H1 (cell line): ENCODE results near the gene ASCC3. TPM values are rescaled to one million over a fixed set of nuclear protein-coding genes. Genes with fewer than 3 reads are reported as not detected.

ENCODE experiments used
- CTCF ChIA-PET: fragments of 300-600 bp; sonication (Branson Sonifier 250); formaldehyde crosslinking; loops from one replicate; lab custom pipeline; 2021; ENCODE audit not compliant: partially characterized antibody; lab: Charles Lee
- POLR2A ChIA-PET: fragments of 300-600 bp; sonication (Branson Sonifier 250); formaldehyde crosslinking; loops from one replicate; lab custom pipeline; 2021; ENCODE audit warnings: inconsistent platforms; ENCODE audit not compliant: partially characterized antibody; lab: Charles Lee
- DNase-seq, 2 experiments: peaks; one replicate each; pipeline versions ENCODE4 v3.0.0 to v3.0.0-alpha.2; 2010 to 2022; ENCODE audit warnings: low spot score in 2 of 2, low read depth in 1 of 2, mixed read lengths in 1 of 2
- FAIRE-seq: peaks from 2 replicates; lab custom pipeline; 2011; peaks lifted over from hg19 to GRCh38; lab: Jason Lieb, UNC
- H2AFZ ChIP-seq: 2 replicates; pipeline ENCODE4 v1.8.1; 2012; ENCODE audit warnings: low read length, inconsistent platforms
- H2AK5ac ChIP-seq: 2 replicates; pipeline ENCODE4 v1.6.1; 2013; ENCODE audit warnings: low read depth, low read length
- H2BK120ac ChIP-seq: replicated peaks from 2 replicates; pipeline ENCODE3; 2013; ENCODE audit warnings: low read depth, low read length, inconsistent platforms
- H2BK12ac ChIP-seq: 2 replicates; pipeline ENCODE4 v1.6.1; 2013; ENCODE audit warnings: low read depth, low read length
- H2BK15ac ChIP-seq: 2 replicates; pipeline ENCODE4 v1.6.1; 2013; ENCODE audit warnings: low read length
- H2BK20ac ChIP-seq: 2 replicates; pipeline ENCODE4 v1.6.1; 2013; ENCODE audit warnings: low read length
- H2BK5ac ChIP-seq: 2 replicates; pipeline ENCODE4 v1.6.1; 2013; ENCODE audit warnings: low read depth, low read length
- H3K14ac ChIP-seq: 2 replicates; pipeline ENCODE4 v1.6.1; 2013; ENCODE audit warnings: inconsistent platforms; ENCODE audit not compliant: insufficient read length
- H3K18ac ChIP-seq: 2 replicates; pipeline ENCODE4 v1.6.1; 2013; ENCODE audit warnings: low read length; ENCODE audit errors: extremely low read depth
- H3K23ac ChIP-seq: 2 replicates; pipeline ENCODE4 v1.6.1; 2013; ENCODE audit warnings: inconsistent platforms; ENCODE audit not compliant: insufficient read length
- H3K23me2 ChIP-seq: 2 replicates; pipeline ENCODE4 v1.6.1; 2013; ENCODE audit warnings: low read depth, low read length
- H3K27ac ChIP-seq: 2 replicates; pipeline ENCODE4 v1.6.1; 2011; ENCODE audit warnings: low read depth, low read length, inconsistent platforms
- H3K27me3 ChIP-seq, 4 experiments: replicated peaks in 1 of 4; 1 replicate in 1 of 4; 2 replicates in 3 of 4; pipeline versions ENCODE4 v1.6.1 to v1.8.1; 2011 to 2013; ENCODE audit warnings: low read length in 3 of 4, mild to moderate bottlenecking in 3 of 4, inconsistent platforms in 2 of 4, mixed read lengths in 2 of 4, moderate library complexity in 1 of 4; ENCODE audit not compliant: control insufficient read depth in 3 of 4, insufficient read depth in 3 of 4; ENCODE audit errors: extremely low read depth in 1 of 4
- H3K36me3 ChIP-seq, 4 experiments: 2 replicates each; pipeline versions ENCODE4 v1.6.1 to v1.8.1; 2011 to 2013; ENCODE audit warnings: mild to moderate bottlenecking in 4 of 4, low read length in 3 of 4, moderate library complexity in 2 of 4, control low read depth in 1 of 4, inconsistent platforms in 1 of 4; ENCODE audit not compliant: insufficient read depth in 4 of 4, control insufficient read depth in 2 of 4
- H3K4ac ChIP-seq: replicated peaks from 2 replicates; pipeline ENCODE3; 2013; ENCODE audit warnings: low read length, low read depth, mixed read lengths, inconsistent platforms; ENCODE audit not compliant: insufficient read length
- H3K4me1 ChIP-seq, 4 experiments: replicated peaks in 1 of 4; 1 replicate in 1 of 4; 2 replicates in 3 of 4; pipeline versions ENCODE4 v1.6.1 to v1.8.1; 2011 to 2013; ENCODE audit warnings: low read length in 3 of 4, inconsistent platforms in 2 of 4, mixed read lengths in 1 of 4; ENCODE audit not compliant: insufficient read depth in 4 of 4, control insufficient read depth in 3 of 4
- H3K4me2 ChIP-seq, 2 experiments: 2 replicates each; pipeline versions ENCODE4 v1.6.1 to v1.8.1; 2011 to 2013; ENCODE audit warnings: low read depth in 2 of 2, low read length in 2 of 2, control low read depth in 1 of 2, inconsistent platforms in 1 of 2, mild to moderate bottlenecking in 1 of 2; ENCODE audit not compliant: insufficient read depth in 1 of 2
- H3K4me3 ChIP-seq, 4 experiments: fragments of 200-600, 300-600 bp in 1 of 4; sonication (generic), shearing (Covaris generic), sonication (Bioruptor Twin) in 1 of 4; 2 replicates each; pipeline versions ENCODE4 v1.5.1 to v1.8.1; 2011 to 2016; ENCODE audit warnings: low read length in 4 of 4, low read depth in 3 of 4, control low read depth in 2 of 4, inconsistent platforms in 2 of 4, mild to moderate bottlenecking in 2 of 4, mixed read lengths in 1 of 4, moderate library complexity in 1 of 4; ENCODE audit not compliant: insufficient read depth in 2 of 4; ENCODE audit errors: extremely low read depth in 1 of 4
- H3K56ac ChIP-seq: replicated peaks from 2 replicates; pipeline ENCODE3; 2013; ENCODE audit warnings: low read depth, mild to moderate bottlenecking, mixed read lengths, low read length, inconsistent platforms; ENCODE audit not compliant: insufficient read length
- H3K79me1 ChIP-seq: 2 replicates; pipeline ENCODE4 v1.6.1; 2013; ENCODE audit warnings: low read depth, low read length, control low read depth
- H3K79me2 ChIP-seq, 2 experiments: 2 replicates each; pipeline versions ENCODE4 v1.6.1 to v1.8.1; 2012 to 2013; ENCODE audit warnings: low read length in 2 of 2, mild to moderate bottlenecking in 2 of 2, inconsistent platforms in 1 of 2; ENCODE audit not compliant: insufficient read depth in 2 of 2, control insufficient read depth in 1 of 2
- H3K9ac ChIP-seq, 4 experiments: replicated peaks in 1 of 4; 1 replicate in 1 of 4; 2 replicates in 3 of 4; pipeline versions ENCODE4 v1.6.1 to v1.8.1; 2011 to 2013; ENCODE audit warnings: low read depth in 3 of 4, low read length in 3 of 4, control low read depth in 2 of 4, mild to moderate bottlenecking in 2 of 4, moderate library complexity in 2 of 4, inconsistent platforms in 1 of 4; ENCODE audit errors: extremely low read depth in 1 of 4
- H3K9me3 ChIP-seq, 2 experiments: 2 replicates each; pipeline versions ENCODE4 v1.6.1 to v1.8.1; 2012 to 2013; ENCODE audit warnings: mild to moderate bottlenecking in 2 of 2, moderate library complexity in 2 of 2, control low read depth in 1 of 2, inconsistent platforms in 1 of 2, low read depth in 1 of 2, low read length in 1 of 2, mixed read lengths in 1 of 2; ENCODE audit not compliant: insufficient read depth in 2 of 2
- H4K20me1 ChIP-seq, 2 experiments: replicated peaks in 1 of 2; 2 replicates each; pipeline versions ENCODE3 to v1.8.1; 2011 to 2013; ENCODE audit warnings: inconsistent platforms in 2 of 2, low read length in 2 of 2, mild to moderate bottlenecking in 1 of 2; ENCODE audit not compliant: insufficient read depth in 2 of 2, control insufficient read depth in 1 of 2
- H4K5ac ChIP-seq: 2 replicates; pipeline ENCODE4 v1.6.1; 2013; ENCODE audit warnings: low read length, low read depth, mixed read lengths, inconsistent platforms; ENCODE audit not compliant: insufficient read length
- H4K8ac ChIP-seq: 2 replicates; pipeline ENCODE4 v1.8.0; 2013; ENCODE audit warnings: mild to moderate bottlenecking, moderate library complexity, low read length, inconsistent platforms; ENCODE audit not compliant: insufficient read depth; ENCODE audit errors: extremely low read depth
- H4K91ac ChIP-seq: replicated peaks from 2 replicates; pipeline ENCODE3; 2013; ENCODE audit warnings: low read length, mixed read lengths, inconsistent platforms; ENCODE audit not compliant: insufficient read length
- CBX5 ChIP-seq: fragments of 300-800, 300-1000 bp; sonication (generic); IDR thresholded peaks from 2 replicates; pipeline ENCODE4 v1.7.1; 2016; ENCODE audit warnings: antibody characterized with exemption, low read length, low read depth
- CHD2 ChIP-seq: IDR thresholded peaks from 2 replicates; pipeline ENCODE4 v1.6.1; 2012; ENCODE audit warnings: low read length, improper control_type of control experiment
- CTBP2 ChIP-seq: IDR thresholded peaks from 2 replicates; pipeline ENCODE4 v1.7.0; 2011; ENCODE audit warnings: borderline replicate concordance, mild to moderate bottlenecking, moderate library complexity, mixed read lengths, low read length; ENCODE audit not compliant: insufficient read depth, insufficient read length
- HDAC6 ChIP-seq: IDR thresholded peaks from one replicate; pipeline ENCODE4 v1.7.1; 2012; ENCODE audit warnings: low read depth, mild to moderate bottlenecking, inconsistent platforms, low read length, moderate library complexity
- POLR2AphosphoS5 ChIP-seq: IDR thresholded peaks from 2 replicates; pipeline ENCODE4 v1.6.1; 2011; ENCODE audit warnings: low read depth, low read length
- POU5F1 ChIP-seq: IDR thresholded peaks from 2 replicates; pipeline ENCODE4 v1.6.1; 2011; ENCODE audit warnings: low read depth, mild to moderate bottlenecking, low read length, moderate library complexity
- RNF2 ChIP-seq: fragments of 200-900, 300-1000 bp; sonication (generic); IDR thresholded peaks from 2 replicates; pipeline ENCODE4 v1.7.1; 2016; ENCODE audit warnings: borderline replicate concordance, low read depth, mild to moderate bottlenecking, antibody characterized with exemption, low read length; ENCODE audit not compliant: poor library complexity, severe bottlenecking; ENCODE audit errors: missing control alignments
- SIRT6 ChIP-seq: IDR thresholded peaks from one replicate; pipeline ENCODE4 v1.7.1; 2012; ENCODE audit warnings: low read length, inconsistent platforms
- TAF7 ChIP-seq: optimal IDR thresholded peaks from 2 replicates; pipeline ENCODE3; 2011; ENCODE audit warnings: low read depth, mild to moderate bottlenecking, inconsistent platforms, low read length, moderate library complexity, borderline replicate concordance
- TBP ChIP-seq: IDR thresholded peaks from 2 replicates; pipeline ENCODE4 v1.6.1; 2011; ENCODE audit warnings: low read depth, low read length, improper control_type of control experiment
- WGBS, 2 experiments: shearing (Covaris generic) in 1 of 2; methylation state at CpG; one replicate each; pipeline versions ENCODE4 v1.1.6 to v1.1.7; 2013 to 2015; ENCODE audit warnings: low lambda C conversion rate in 2 of 2, mixed read lengths in 2 of 2, inconsistent platforms in 1 of 2, low coverage in 1 of 2, missing lambda C conversion rate in 1 of 2; ENCODE audit not compliant: insufficient replicate concordance in 2 of 2, insufficient coverage in 1 of 2, insufficient read length in 1 of 2; ENCODE audit errors: extremely low coverage in 1 of 2, missing lambda C conversion rate in 1 of 2; 5-methylcytosine and 5-hydroxymethylcytosine counted together
- polyA plus RNA-seq, 7 experiments: library from polyadenylated mRNA; depleted of rRNA in 3 of 7; stranded (reverse) in 5 of 7; unstranded in 2 of 7; fragments of >200 nt in 5 of 7; fragments of 200-250 nt in 2 of 7; gene quantifications; 1 replicate in 5 of 7; 2 replicates in 1 of 7; 4 replicates in 1 of 7; pipeline versions ENCODE4 v1.2.1 to v1.2.3, GENCODE V29; 2011 to 2013; ENCODE audit warnings: missing spikeins in 2 of 7, mixed read lengths in 2 of 7
- total RNA-seq: library from RNA; stranded (reverse); fragmentation: NEBNext Ultra II Directional; extraction: Animal tissue kit (Norgen Biotek cat#: 25700); gene quantifications from 2 replicates; pipeline ENCODE4 v1.2.1, GENCODE V29; 2021
- TF ChIP-seq, protein P1 (sequence below): IDR thresholded peaks from 2 replicates; pipeline ENCODE4 v1.6.1; 2011; ENCODE audit warnings: low read depth, mild to moderate bottlenecking, low read length; ENCODE audit not compliant: insufficient read depth

ASCC3 gene
- total and polyA plus RNA-seq, 2 of the 8 experiments (the other 6 are each of a cell fraction or from before 2014, with no cell fraction given): 37.5 to 77.8 TPM

GRCh38 chr6:100458841-100459591 lies 422.1 kb downstream of the ASCC3 start:
- Histone ChIP-seq H3K23ac (no peak overlapping the region), H3K56ac (no peak overlapping the region), H2BK12ac (no peak overlapping the region), H2BK20ac (no peak overlapping the region), H2BK15ac (no peak overlapping the region), H3K79me1 (no peaks in the 10 kb centered on the region), H4K91ac (no peak overlapping the region), H2BK5ac (no peak overlapping the region), H3K9ac (no peak overlapping the region), H3K4me1 (peaks cover 14 to 40% (median 30%) of the 10 kb centered on the region in 4 experiments), H4K5ac (no peak overlapping the region), H3K18ac (no peak overlapping the region), H2AFZ (no peak overlapping the region), H2BK120ac (no peak overlapping the region), H3K4me2 (peak overlapping the region; percentile 83 to 88), H2AK5ac (no peak overlapping the region), H3K9me3 (no peaks in the 10 kb centered on the region), H3K23me2 (peaks cover 9% of the 10 kb centered on the region; the same call in 1 of the 2 replicates), H4K8ac (no peak overlapping the region), H3K4ac (no peak overlapping the region), H3K27ac (no peak overlapping the region), H3K14ac (no peak overlapping the region), H4K20me1 (peaks cover 10% of the 10 kb centered on the region in 2 experiments), H3K27me3 (peaks cover 88 to 100% (median 95%) of the 10 kb centered on the region in 4 experiments), H3K4me3 (peak overlapping the region; percentile 7 to 54 (median 26); a peak in 4 of 8 replicates), H3K79me2 (no peaks in the 10 kb centered on the region), H3K36me3 (0 out of 8 replicates have a peak, but pooled peaks cover 0 to 3% (median 0%) of the 10 kb centered on the region in 4 experiments)
- CTCF ChIA-PET: interaction anchor here (1.4 to 11.8 kb wide), 9 partner anchors 9 to 857 kb away, joined by 3 to 215 read pairs (median 11); no protein-coding TSS in a partner anchor
- no peak for FAIRE-seq
- DNase-seq: no peak
- POLR2A ChIA-PET: interaction anchor here (3.5 kb wide), 1 partner anchor 11 kb away, joined by 16 read pairs; no protein-coding TSS in a partner anchor
- WGBS, 2 experiments: 11% methylated on average over 10 of the region's 10 CpGs; no CpG with 5 or more reads in 1 of the 2 experiments
- TF ChIP-seq, protein P1, sequence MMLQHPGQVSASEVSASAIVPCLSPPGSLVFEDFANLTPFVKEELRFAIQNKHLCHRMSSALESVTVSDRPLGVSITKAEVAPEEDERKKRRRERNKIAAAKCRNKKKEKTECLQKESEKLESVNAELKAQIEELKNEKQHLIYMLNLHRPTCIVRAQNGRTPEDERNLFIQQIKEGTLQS: no peak
- TF ChIP-seq TBP: no peak
- no peak for TF ChIP-seq POU5F1
- TF ChIP-seq CBX5: no peak
- no peak for TF ChIP-seq SIRT6
- TF ChIP-seq TAF7: no peak
- TF ChIP-seq POLR2AphosphoS5: no peak
- TF ChIP-seq CHD2: no peak
- TF ChIP-seq HDAC6: no peak
- no peak for TF ChIP-seq CTBP2
- peak; percentile 86 for TF ChIP-seq RNF2
